GM23248 (cell line): ENCODE results near the gene ENTREP1. TPM values are rescaled to one million over a fixed set of nuclear protein-coding genes. Genes with fewer than 3 reads are reported as not detected.

Source experiments
- DNase-seq: peaks from one replicate; pipeline ENCODE4 v3.0.0-alpha.2; 2015
- H2AFZ ChIP-seq: fragments of 200-600 bp; sonication (generic); 2 replicates; pipeline ENCODE4 v1.6.1; 2016; ENCODE audit warnings: antibody characterized with exemption
- H3F3A ChIP-seq: fragments of 200-600 bp; sonication (generic); 2 replicates; pipeline ENCODE4 v1.6.1; 2016; ENCODE audit warnings: mild to moderate bottlenecking, antibody characterized with exemption, mixed run types; ENCODE audit not compliant: insufficient read depth
- H3K27ac ChIP-seq: fragments of 200-600 bp; sonication (generic); 2 replicates; pipeline ENCODE4 v1.5.1; 2016; ENCODE audit warnings: mild to moderate bottlenecking
- H3K27me3 ChIP-seq: fragments of 200-600 bp; sonication (generic); replicated peaks from 2 replicates; pipeline ENCODE4 v1.6.1; 2016; ENCODE audit warnings: mild to moderate bottlenecking; ENCODE audit not compliant: insufficient read depth
- H3K36me3 ChIP-seq: fragments of 200-600 bp; sonication (generic); 2 replicates; pipeline ENCODE4 v1.6.1; 2016; ENCODE audit warnings: low read depth, mild to moderate bottlenecking
- H3K4me1 ChIP-seq: fragments of 200-600 bp; sonication (generic); 2 replicates; pipeline ENCODE4 v1.6.1; 2016; ENCODE audit warnings: mild to moderate bottlenecking; ENCODE audit not compliant: insufficient read depth
- H3K4me2 ChIP-seq: fragments of 200-600 bp; sonication (generic); one replicate; pipeline ENCODE4 v1.6.1; 2016; ENCODE audit warnings: mild to moderate bottlenecking; ENCODE audit not compliant: unreplicated experiment
- H3K4me3 ChIP-seq: fragments of 200-600 bp; sonication (generic); 2 replicates; pipeline ENCODE4 v1.5.1; 2016; ENCODE audit warnings: mild to moderate bottlenecking
- H3K79me2 ChIP-seq: fragments of 200-600 bp; sonication (generic); 2 replicates; pipeline ENCODE4 v1.6.1; 2016; ENCODE audit warnings: mild to moderate bottlenecking; ENCODE audit not compliant: insufficient read depth
- H3K9ac ChIP-seq: fragments of 200-600 bp; sonication (generic); 2 replicates; pipeline ENCODE4 v1.6.1; 2016; ENCODE audit warnings: mild to moderate bottlenecking
- H3K9me2 ChIP-seq: fragments of 200-600 bp; sonication (generic); 2 replicates; pipeline ENCODE4 v1.6.1; 2016; ENCODE audit warnings: mixed run types, mild to moderate bottlenecking, moderate library complexity; ENCODE audit not compliant: insufficient read depth
- H3K9me3 ChIP-seq: fragments of 200-600 bp; sonication (generic); one replicate; pipeline ENCODE4 v1.6.1; 2017; ENCODE audit warnings: low read depth
- H4K20me1 ChIP-seq: fragments of 200-600 bp; sonication (generic); 2 replicates; pipeline ENCODE4 v1.6.0; 2016; ENCODE audit not compliant: insufficient read depth
- EZH2 ChIP-seq: fragments of 200-600 bp; sonication (generic); IDR thresholded peaks from 2 replicates; pipeline ENCODE4 v1.6.1; 2018; ENCODE audit warnings: antibody characterized with exemption, mild to moderate bottlenecking; ENCODE audit not compliant: insufficient read depth, poor library complexity, severe bottlenecking
- EZH2phosphoT487 ChIP-seq: fragments of 200-600 bp; sonication (generic); IDR thresholded peaks from 2 replicates; pipeline ENCODE4 v1.6.1; 2018; ENCODE audit warnings: antibody characterized with exemption, moderate library complexity, mild to moderate bottlenecking, low read depth; ENCODE audit not compliant: insufficient read depth
- WGBS, 2 experiments: methylation state at CpG; one replicate each; pipeline ENCODE4 v1.1.6; 2015 to 2017; ENCODE audit warnings: low lambda C conversion rate in 2 of 2, low coverage in 1 of 2; ENCODE audit errors: missing lambda C conversion rate in 2 of 2; 5-methylcytosine and 5-hydroxymethylcytosine counted together
- in situ Hi-C: fragments of 300-500 bp; cut with MboI; formaldehyde crosslinking; loops from 2 replicates; pipeline ENCODE4 v1.15.0; 2020
- polyA plus RNA-seq: library from polyadenylated mRNA; unstranded; fragments of >200 nt; fragmentation: Nextera tagmentation; extraction: Ambion mirVana; gene quantifications from 2 replicates; pipeline ENCODE4 v1.2.1, GENCODE V29; 2016
- total RNA-seq: library from RNA; depleted of rRNA; stranded (reverse); fragments of >200 nt; shearing (Covaris generic); gene quantifications from 2 replicates; pipeline ENCODE4 v1.2.3, GENCODE V29; 2014

ENTREP1 gene
- total and polyA plus RNA-seq, 2 experiments from 2014 or later, result not detected

GRCh38 chr9:69332067-69332685, 7.2 kb downstream of the ENTREP1 start:
- no peaks in the 10 kb centered on the region for H3K9me3 ChIP-seq
- no peak overlapping the region for H3K4me2 ChIP-seq
- H3K36me3 ChIP-seq, result no peaks in the 10 kb centered on the region
- no peak overlapping the region for H3K9ac ChIP-seq
- no peaks in the 10 kb centered on the region for H3K4me1 ChIP-seq
- in situ Hi-C loops, result no loop called here
- H3K4me3 ChIP-seq, result no peak overlapping the region
- DNase-seq, result no peak
- no peaks in the 10 kb centered on the region for H3K79me2 ChIP-seq
- no peak for TF ChIP-seq EZH2
- no peak for TF ChIP-seq EZH2phosphoT487
- H3F3A ChIP-seq, result no peaks in the 10 kb centered on the region
- no peaks in the 10 kb centered on the region for H3K9me2 ChIP-seq
- 74 to 79% methylated on average over 5 of the region's 5 CpGs for WGBS, 2 experiments
- no peaks in the 10 kb centered on the region for H4K20me1 ChIP-seq
- H2AFZ ChIP-seq, result no peak overlapping the region
- no peak overlapping the region for H3K27ac ChIP-seq
- peaks cover 33% of the 10 kb centered on the region for H3K27me3 ChIP-seq

GRCh38 chr9:69333716-69334115, 8.7 kb downstream of the ENTREP1 start:
- no peak overlapping the region for H3K9ac ChIP-seq
- no peaks in the 10 kb centered on the region for H4K20me1 ChIP-seq
- no peaks in the 10 kb centered on the region for H3F3A ChIP-seq
- TF ChIP-seq EZH2, result no peak
- no peak for TF ChIP-seq EZH2phosphoT487
- H3K79me2 ChIP-seq, result no peaks in the 10 kb centered on the region
- H3K9me2 ChIP-seq, result no peaks in the 10 kb centered on the region
- 44 to 47% methylated on average over 2 of the region's 2 CpGs for WGBS, 2 experiments
- no peaks in the 10 kb centered on the region for H3K4me1 ChIP-seq
- no peak overlapping the region for H3K27ac ChIP-seq
- in situ Hi-C loops, result no loop called here
- H3K36me3 ChIP-seq, result no peaks in the 10 kb centered on the region
- H3K4me2 ChIP-seq, result no peak overlapping the region
- H3K4me3 ChIP-seq, result no peak overlapping the region
- H3K27me3 ChIP-seq, result peaks cover 23% of the 10 kb centered on the region
- H2AFZ ChIP-seq, result no peak overlapping the region
- DNase-seq, result no peak
- H3K9me3 ChIP-seq, result no peaks in the 10 kb centered on the region

GRCh38 chr9:69334317-69334716, 9.3 kb downstream of the ENTREP1 start:
- H3K4me2 ChIP-seq, result no peak overlapping the region
- no peaks in the 10 kb centered on the region for H3K9me3 ChIP-seq
- no peaks in the 10 kb centered on the region for H3K36me3 ChIP-seq
- TF ChIP-seq EZH2phosphoT487, result no peak
- no peak for TF ChIP-seq EZH2
- H2AFZ ChIP-seq, result no peak overlapping the region
- H3K9me2 ChIP-seq, result no peaks in the 10 kb centered on the region
- no peak overlapping the region for H3K4me3 ChIP-seq
- H3K4me1 ChIP-seq, result no peaks in the 10 kb centered on the region
- H4K20me1 ChIP-seq, result no peaks in the 10 kb centered on the region
- no peak for DNase-seq
- H3K9ac ChIP-seq, result no peak overlapping the region
- in situ Hi-C loops, result no loop called here
- H3K79me2 ChIP-seq, result no peaks in the 10 kb centered on the region
- H3K27me3 ChIP-seq, result peaks cover 17% of the 10 kb centered on the region
- no peak overlapping the region for H3K27ac ChIP-seq
- no peaks in the 10 kb centered on the region for H3F3A ChIP-seq

GRCh38 chr9:69339620-69340019, 14.6 kb downstream of the ENTREP1 start:
- in situ Hi-C loops, result no loop called here
- TF ChIP-seq EZH2phosphoT487, result no peak
- TF ChIP-seq EZH2, result no peak

GRCh38 chr9:69340631-69341030, 15.6 kb downstream of the ENTREP1 start:
- no peaks in the 10 kb centered on the region for H3K9me2 ChIP-seq
- H3K9me3 ChIP-seq, result no peaks in the 10 kb centered on the region
- WGBS, 2 experiments, result 0 to 18% methylated on average over 2 to 3 of the region's 3 CpGs
- no peak overlapping the region for H3K9ac ChIP-seq
- no peaks in the 10 kb centered on the region for H3K36me3 ChIP-seq
- TF ChIP-seq EZH2phosphoT487 (no peak), EZH2 (no peak)
- H3K4me1 ChIP-seq, result no peaks in the 10 kb centered on the region
- no peaks in the 10 kb centered on the region for H3F3A ChIP-seq
- DNase-seq, result no peak
- no peak overlapping the region for H2AFZ ChIP-seq
- no peak overlapping the region for H3K4me2 ChIP-seq
- in situ Hi-C loops, result no loop called here
- H4K20me1 ChIP-seq, result no peaks in the 10 kb centered on the region
- peaks cover 11% of the 10 kb centered on the region; the same call in 1 of the 2 replicates for H3K27me3 ChIP-seq
- H3K4me3 ChIP-seq, result no peak overlapping the region
- H3K79me2 ChIP-seq, result no peaks in the 10 kb centered on the region
- H3K27ac ChIP-seq, result no peak overlapping the region

More at GRCh38 chr9:69339620-69340019, 14.6 kb downstream of the ENTREP1 start:
- Histone ChIP-seq H3K4me2 (no peak overlapping the region), H4K20me1 (no peaks in the 10 kb centered on the region), H3K36me3 (no peaks in the 10 kb centered on the region), H3K9me2 (no peaks in the 10 kb centered on the region), H3K9me3 (no peaks in the 10 kb centered on the region), H3F3A (no peaks in the 10 kb centered on the region), H3K9ac (no peak overlapping the region), H3K4me1 (no peaks in the 10 kb centered on the region), H3K27me3 (peaks cover 11% of the 10 kb centered on the region; the same call in 1 of the 2 replicates), H2AFZ (no peak overlapping the region), H3K27ac (no peak overlapping the region), H3K79me2 (no peaks in the 10 kb centered on the region), H3K4me3 (no peak overlapping the region)
- no peak for DNase-seq
- WGBS, 2 experiments, result 89 to 91% methylated on average over 2 of the region's 2 CpGs
